ENCODE data around the gene ZNF683. TPM values are rescaled to one million over a fixed set of nuclear protein-coding genes. Genes with fewer than 3 reads are reported as not detected.
A peak's percentile ranks its signal among the peaks of the same experiment; 100 is the strongest.

Gene ZNF683
- total and polyA plus RNA-seq, 9 of the 15 experiments (the other 6 are each of a cell fraction or from before 2014, with no cell fraction given): not detected

- TF ChIP-seq CEBPG (CRISPR knock-in tag; IDR thresholded peaks at IDR 0.05): no peak
- TF ChIP-seq CEBPG (tag; conservative IDR thresholded peaks at IDR 0.05 in 1 of 2, IDR thresholded peaks at IDR 0.05 in 1 of 2): no peak
- peak; percentile 66 for TF ChIP-seq NFE2 (IDR thresholded peaks at IDR 0.05; ENCODE audit: low read depth)
- no peak for TF ChIP-seq ETS2 (tag; IDR thresholded peaks at IDR 0.05; ENCODE audit: borderline replicate concordance, poor library complexity, severe bottlenecking)
- no peak for TF ChIP-seq NR4A1 (CRISPR knock-in tag; IDR thresholded peaks at IDR 0.05)
- TF ChIP-seq NR4A1 (tag; IDR thresholded peaks at IDR 0.05): no peak
- TF ChIP-seq ZNF445 (CRISPR knock-in tag; IDR thresholded peaks at IDR 0.05; ENCODE audit: low read depth): no peak
- no peak for TF ChIP-seq THRB (CRISPR knock-in tag; conservative IDR thresholded peaks at IDR 0.05)
Observed at GRCh38 chr1:26350701-26351589, 21.6 kb downstream of the ZNF683 start (continued).

GRCh38 chr1:26350343-26350700 lies 22.2 kb downstream of the ZNF683 start:
- no peaks in the 10 kb centered on the region for H3K27me3 ChIP-seq (ENCODE audit: control insufficient read depth in 2 of 2, insufficient read depth in 2 of 2, low read length in 2 of 2)
- ATAC-seq (no peak), DNase-seq (ENCODE audit: extremely low read depth in 1 of 4, low spot score in 3 of 4) (no peak), FAIRE-seq (no peak)
- H3K79me2 ChIP-seq (ENCODE audit: control insufficient read depth, insufficient read depth, low read length): no peaks in the 10 kb centered on the region
- H2AFZ ChIP-seq (ENCODE audit: low read depth, low read length): peak overlapping the region; percentile 81
- no peaks in the 10 kb centered on the region for H3K9me3 ChIP-seq (replicated peaks; ENCODE audit: control insufficient read depth, insufficient read depth, low read depth, low read length)
- H3K9me1 ChIP-seq (ENCODE audit: control insufficient read depth, insufficient read depth, low read length): no peaks in the 10 kb centered on the region
- H3K4me2 ChIP-seq (ENCODE audit: insufficient read depth, low read length): no peak overlapping the region
- in situ Hi-C loops (cut with MboI): no loop called here
- 72% methylated on average over 2 of the region's 2 CpGs for whole genome bisulfite sequencing (ENCODE audit: insufficient coverage, low coverage, missing lambda C conversion rate)
- intact Hi-C loops (cut with micrococcal nuclease): no loop called here
- H4K20me1 ChIP-seq (replicated peaks; ENCODE audit: control insufficient read depth, insufficient read depth, low read length): no peaks in the 10 kb centered on the region
- no peak overlapping the region; a peak in 2 of 4 replicates for H3K9ac ChIP-seq (ENCODE audit: insufficient read depth in 1 of 2, low read depth in 2 of 2, low read length in 2 of 2)
- POLR2A ChIA-PET: interaction anchor here (0.6 to 1.3 kb wide), 3 partner anchors 16 to 67 kb away, joined by 3 to 4 read pairs (median 3); no protein-coding TSS in a partner anchor
- no peak overlapping the region for H3K4me3 ChIP-seq
- CTCF ChIA-PET (ENCODE audit: low intra/inter-chr PET ratio): no interaction called here
- no TSS peak for BruUV-seq (replicated peaks)
- no peaks in the 10 kb centered on the region for H3K36me3 ChIP-seq (ENCODE audit: control insufficient read depth, insufficient read depth, low read length)
- peaks cover 23 to 37% of the 10 kb centered on the region in 2 experiments for H3K4me1 ChIP-seq (replicated peaks in 1 of 2; ENCODE audit: control insufficient read depth in 2 of 2, insufficient read depth in 2 of 2, low read length in 2 of 2)
- H3K27ac ChIP-seq (ENCODE audit: extremely low read depth, low read depth, low read length): no peak overlapping the region
- TF ChIP-seq ZFP36 (IDR thresholded peaks at IDR 0.05; ENCODE audit: low read depth, low read length, partially characterized antibody) (peak; percentile 59), BCOR (IDR thresholded peaks at IDR 0.05) (peak; percentile 92), RCOR1 (IDR thresholded peaks at IDR 0.05; ENCODE audit: borderline replicate concordance in 1 of 2, low read depth in 2 of 2, low read length in 2 of 2) (peak in 1 of 2 experiments; percentile 33; a peak in 1 of 4 replicates), ATF6 (CRISPR knock-in tag; IDR thresholded peaks at IDR 0.05) (no peak), ADNP (tag; IDR thresholded peaks at IDR 0.05) (peak; percentile 86), BRD9 (IDR thresholded peaks at IDR 0.05; ENCODE audit: low read depth, partially characterized antibody) (peak; percentile 39), RBM25 (IDR thresholded peaks at IDR 0.05; ENCODE audit: low read depth, low read length, severe bottlenecking) (peak; percentile 74)
